Measurements from ENCODE around the gene RFX7.

The RFX7 gene

GRCh38 chr15:56074481-56075265 is 169.0 kb downstream of the RFX7 start:
- DNase-seq = no peak
- intact Hi-C loops (cut with DNase I) = no loop called here

DNA sequence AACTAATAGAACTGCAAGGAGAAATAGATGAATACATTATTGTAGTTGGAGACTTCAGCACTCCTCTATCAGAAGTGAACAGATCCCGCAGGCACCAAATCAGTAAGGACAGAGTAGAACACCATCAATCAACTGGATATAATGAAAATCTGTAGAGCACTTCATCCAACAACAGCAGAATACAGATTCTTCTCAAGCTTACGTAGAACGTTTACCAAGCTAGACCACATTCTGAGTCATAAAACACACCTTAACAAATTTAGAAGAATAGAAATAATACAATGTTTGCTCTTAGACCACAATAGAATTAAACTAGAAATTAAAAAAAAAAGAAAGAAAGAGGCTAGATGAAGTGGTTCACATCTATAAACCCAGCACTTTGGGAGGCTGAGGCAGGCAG is 179.5 kb downstream of the RFX7 start:
- intact Hi-C loops (cut with DNase I) = no loop called here
- no peak for DNase-seq

GRCh38 chr15:56059716-56060115 is 184.0 kb downstream of the RFX7 start:
- DNase-seq = no peak
- intact Hi-C loops (cut with DNase I) = no loop called here

- intact Hi-C loops (cut with DNase I) = no loop called here
- DNase-seq = no peak
Measured at GRCh38 chr15:56058986-56059385, 184.7 kb downstream of the RFX7 start.

DNA sequence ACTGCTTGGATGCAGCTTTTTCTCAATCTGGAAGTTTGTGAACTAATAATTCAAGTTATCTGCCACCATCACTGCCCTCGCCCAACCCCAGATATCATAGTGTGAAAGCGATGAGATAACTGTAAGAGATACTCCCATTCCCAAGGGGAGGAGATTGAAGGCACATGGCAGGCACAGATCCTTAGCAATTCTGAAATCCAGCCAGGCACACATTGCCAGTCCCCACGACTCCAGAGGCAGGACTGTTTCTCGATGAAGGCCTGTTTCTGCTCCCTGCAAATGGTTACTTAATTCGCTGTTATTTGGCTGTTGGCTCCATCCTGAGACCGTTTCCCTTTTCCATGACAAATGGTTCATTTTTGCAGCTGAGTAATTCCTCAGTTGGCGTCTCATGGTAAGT is 187.1 kb downstream of the RFX7 start:
- intact Hi-C loops (cut with DNase I) = no loop called here
- no peak for DNase-seq

DNA sequence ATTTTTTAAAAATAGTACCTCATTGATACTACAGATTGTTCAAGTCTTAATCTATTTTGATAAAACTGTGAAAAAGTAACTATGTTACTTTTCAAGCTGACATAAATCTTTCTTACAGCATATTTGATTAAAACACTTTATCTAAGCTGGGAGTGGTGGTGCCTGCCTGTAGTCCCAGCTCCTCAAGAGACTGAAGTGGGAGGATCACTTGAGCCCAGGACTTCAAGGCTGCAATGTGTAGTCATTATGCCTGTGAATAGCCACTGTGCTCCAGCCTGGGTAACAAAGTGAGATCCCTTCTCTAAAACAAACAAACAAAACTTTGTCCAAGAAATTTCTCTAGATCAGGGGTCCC is 190.7 kb downstream of the RFX7 start:
- DNase-seq = no peak
- intact Hi-C loops (cut with DNase I) = no loop called here

DNA sequence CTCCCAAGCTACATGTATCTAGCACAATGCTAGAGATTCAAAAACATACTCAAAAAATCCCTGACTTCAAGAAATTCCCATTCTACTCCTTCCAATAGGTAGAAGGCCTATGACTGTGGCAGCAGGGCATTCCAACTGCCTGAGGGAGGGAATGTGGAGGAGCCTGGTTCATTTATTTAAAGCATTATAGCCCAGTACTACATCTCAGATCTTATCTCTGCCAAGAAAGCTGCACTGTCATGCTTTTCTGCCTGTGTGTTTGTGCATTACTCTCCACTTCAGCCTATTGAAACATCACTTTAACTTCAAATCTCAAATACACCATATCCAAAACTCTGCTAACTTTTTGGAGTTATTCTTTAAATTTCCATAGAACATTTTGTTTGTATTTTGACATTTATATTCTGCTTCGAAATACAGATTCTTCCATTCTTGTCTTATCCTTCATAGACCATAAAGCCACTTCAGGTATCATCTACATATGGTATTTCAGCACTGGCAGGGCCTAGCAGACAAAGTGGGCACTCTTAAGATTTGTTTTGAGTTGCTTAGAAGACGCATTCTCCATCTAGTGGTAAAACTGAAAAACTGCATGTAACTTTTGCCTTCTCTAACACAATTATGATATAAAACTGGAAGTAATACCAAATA is 191.2 kb downstream of the RFX7 start:
- peak in 3 of 42 donors; percentile 8 to 11 (median 10) for DNase-seq
- intact Hi-C loops (cut with DNase I) = no loop called here

- intact Hi-C loops (cut with DNase I) = no loop called here
- DNase-seq = no peak
Measured at GRCh38 chr15:56051676-56052075, 192.0 kb downstream of the RFX7 start.

DNA sequence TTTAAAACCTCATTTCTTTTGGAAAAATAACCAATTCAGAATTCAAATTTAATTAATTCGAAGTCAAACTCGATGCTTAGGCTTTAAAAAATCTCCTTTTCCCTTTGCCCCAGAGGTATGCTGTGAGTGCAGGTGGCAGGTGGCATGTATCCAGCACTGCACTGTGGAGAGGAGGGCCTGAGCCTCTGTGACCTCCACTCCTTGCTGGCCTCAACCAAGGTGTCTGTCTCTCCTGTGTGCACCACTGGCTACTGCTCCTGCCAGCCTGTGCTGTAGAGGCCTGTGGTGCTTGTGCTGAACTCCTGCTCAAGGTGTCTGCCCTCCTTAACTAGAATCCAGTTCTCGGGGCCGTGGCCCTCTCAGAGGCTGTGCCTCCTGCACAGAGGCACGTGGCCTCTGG is 194.1 kb downstream of the RFX7 start:
- no peak for DNase-seq
- intact Hi-C loops (cut with DNase I) = no loop called here

DNA sequence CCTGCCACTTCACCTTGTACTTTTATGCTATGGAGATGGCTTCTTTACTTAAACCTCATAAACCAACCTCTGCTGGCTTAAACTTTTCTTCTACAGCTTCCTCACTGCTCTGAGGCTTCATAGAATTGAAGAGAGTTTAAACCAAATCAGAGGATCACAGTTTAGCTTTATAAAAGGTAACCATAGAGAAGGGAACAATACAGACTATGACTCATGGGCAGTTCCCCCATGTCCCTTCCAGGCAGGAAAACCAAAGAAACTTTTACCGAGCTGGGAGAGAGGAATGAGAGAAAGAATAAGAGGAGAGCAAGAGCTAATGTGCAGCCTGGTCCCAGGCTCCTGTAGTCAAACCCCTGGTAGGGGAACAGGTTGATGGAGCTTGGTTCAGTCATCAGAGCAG is 196.3 kb downstream of the RFX7 start:
- intact Hi-C loops (cut with DNase I) = no loop called here

GRCh38 chr15:56045068-56045748 is 198.5 kb downstream of the RFX7 start:
- no peak for DNase-seq
- intact Hi-C loops (cut with DNase I) = no loop called here

More for the DNA sequence above, 196.3 kb downstream of the RFX7 start:
- DNase-seq = no peak

DNA sequence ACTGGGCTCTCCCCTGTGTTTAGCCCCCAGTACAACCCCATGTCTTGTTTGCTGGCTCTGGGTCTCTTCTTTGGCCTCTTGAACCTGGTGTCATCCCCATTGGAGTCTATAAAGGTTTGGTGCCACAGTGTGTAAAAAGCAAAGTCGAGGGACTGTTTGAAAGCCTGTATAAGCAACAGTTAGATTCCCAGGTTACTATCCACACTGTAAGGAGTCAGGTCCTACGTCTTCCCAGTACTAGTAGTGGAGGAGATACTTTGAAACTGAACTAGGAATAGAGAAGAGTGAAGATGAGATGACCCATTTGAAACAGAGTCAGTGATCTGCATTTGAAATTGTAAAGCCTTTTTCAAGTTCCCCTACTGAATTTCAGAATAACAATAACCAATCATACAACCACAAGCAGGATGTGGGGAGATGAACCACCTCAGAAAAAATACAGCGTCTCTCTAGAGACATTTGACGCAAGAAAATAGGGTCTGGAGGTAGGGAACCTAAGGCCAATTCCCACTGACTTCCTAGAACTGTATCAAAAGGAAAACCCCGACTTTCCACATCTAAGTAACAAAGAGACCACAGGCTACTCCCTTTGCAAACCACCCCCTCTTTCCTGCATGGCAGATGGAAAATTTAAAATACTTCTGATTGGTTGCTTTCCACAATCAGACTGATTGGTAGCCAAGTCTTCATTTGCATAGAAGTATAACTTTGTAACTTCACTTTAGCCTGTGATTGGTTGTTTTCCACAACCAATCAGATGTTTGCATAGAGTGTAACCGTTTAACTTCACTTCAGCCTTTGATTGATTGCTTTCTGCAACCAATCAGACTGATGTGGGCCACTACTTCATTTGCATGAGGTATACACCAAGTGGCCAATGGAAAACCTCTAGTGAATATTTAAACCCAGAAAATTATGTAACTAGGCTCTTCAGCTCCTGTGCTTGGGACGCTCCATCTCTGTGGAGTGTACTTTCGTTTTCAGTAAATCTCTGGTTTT is 200.4 kb downstream of the RFX7 start:
- no peak for DNase-seq
- intact Hi-C loops (cut with DNase I) = no loop called here

DNA sequence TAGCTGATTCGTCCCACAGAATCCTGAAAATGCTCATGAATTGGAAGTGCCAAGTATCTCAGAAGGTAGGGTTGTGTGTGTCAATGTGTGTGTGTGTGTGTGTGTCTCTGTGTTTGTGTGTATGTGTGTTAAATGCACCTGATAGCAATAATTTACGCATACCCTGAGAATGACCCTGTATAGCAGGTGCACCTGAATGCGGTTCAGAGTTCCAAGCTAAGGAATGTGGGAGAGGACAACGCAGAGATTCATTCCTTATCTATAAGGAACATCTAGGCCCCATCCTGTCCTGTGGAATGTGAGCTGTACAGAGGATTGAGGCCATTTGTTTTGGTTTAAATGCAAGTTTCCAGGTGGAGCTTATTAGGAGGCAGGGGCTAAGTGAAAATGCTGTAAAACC is 201.2 kb downstream of the RFX7 start:
- DNase-seq = no peak
- intact Hi-C loops (cut with DNase I) = no loop called here

- intact Hi-C loops (cut with DNase I) = no loop called here
- no peak for DNase-seq
Measured at GRCh38 chr15:56042031-56042430, 201.6 kb downstream of the RFX7 start.

- DNase-seq = peak in 41 of 42 donors; percentile 15 to 85 (median 51)
- intact Hi-C loops (cut with DNase I) = no loop called here
Measured at GRCh38 chr15:56040081-56041035, 203.3 kb downstream of the RFX7 start.

GRCh38 chr15:56038707-56039106 is 205.0 kb downstream of the RFX7 start:
- no peak for DNase-seq
- intact Hi-C loops (cut with DNase I) = no loop called here

- DNase-seq = no peak
- intact Hi-C loops (cut with DNase I) = no loop called here
Measured at GRCh38 chr15:56038015-56038414, 205.7 kb downstream of the RFX7 start.
